Breast epithelium (tissue), 3 donors: ENCODE data around the gene RNASE9.

Experiments used
- CTCF ChIP-seq, 3 donors: fragments of 450-650 bp; IDR thresholded peaks; one replicate each; pipeline ENCODE4 v1.5.1; 2016 to 2017; ENCODE audit warnings: antibody characterized with exemption in 3 of 3, mild to moderate bottlenecking in 3 of 3, moderate library complexity in 3 of 3
- POLR2A ChIP-seq: fragments of 450-650 bp; IDR thresholded peaks from one replicate; pipeline ENCODE4 v1.6.1; 2016; ENCODE audit warnings: antibody characterized with exemption, mild to moderate bottlenecking, moderate library complexity
- POLR2AphosphoS5 ChIP-seq, 3 donors: sonication (generic); formaldehyde crosslinking; IDR thresholded peaks; one replicate each; pipeline ENCODE4 v1.6.1; 2017; ENCODE audit warnings: antibody characterized with exemption in 3 of 3

DNA sequence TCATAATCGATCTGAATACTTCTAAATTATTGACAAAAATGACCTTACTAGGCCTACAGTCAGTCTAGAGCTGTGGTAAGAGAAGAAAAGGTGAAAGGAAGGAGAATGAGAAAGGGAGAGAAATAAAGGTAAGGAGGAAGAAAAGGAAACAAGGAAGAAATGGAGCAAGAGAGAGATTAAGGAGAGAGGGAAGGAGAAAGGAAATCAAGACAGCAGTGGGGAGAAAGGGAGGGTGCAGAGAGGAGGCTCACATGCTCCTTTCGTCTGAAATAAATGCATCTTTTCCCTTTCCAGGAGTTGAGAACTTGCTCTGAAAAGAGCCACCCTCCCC is 3.7 kb downstream of the RNASE9 start:
- TF ChIP-seq CTCF (IDR thresholded peaks at IDR 0.05) = no peak
- no peak for TF ChIP-seq POLR2A
- TF ChIP-seq POLR2AphosphoS5 (IDR thresholded peaks at IDR 0.05) = no peak
